ENCODE data around the gene PADI2. TPM values are rescaled to one million over a fixed set of nuclear protein-coding genes. Genes with fewer than 3 reads are reported as not detected.

The PADI2 gene
- total RNA-seq, 1 experiment from 2014 or later: 3.0 TPM

DNA sequence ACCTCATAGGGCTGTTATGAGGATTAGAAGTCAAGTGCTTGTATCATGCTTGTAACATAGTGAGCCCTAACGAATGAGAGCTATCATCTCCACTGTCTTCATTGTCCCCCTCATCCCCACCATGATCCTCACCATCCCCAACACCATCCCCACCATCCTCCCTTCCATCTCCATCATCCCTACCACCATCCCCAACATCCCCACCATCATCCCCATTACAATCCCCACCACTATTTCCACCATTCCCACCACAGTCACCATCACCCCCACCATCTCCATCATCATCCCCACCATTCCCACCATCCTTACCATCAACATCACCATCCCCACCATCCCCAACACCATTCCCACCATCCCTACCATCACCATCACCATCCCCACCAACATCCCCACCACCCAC is 46.6 kb upstream of the PADI2 start:
- H3K14ac ChIP-seq (ENCODE audit: insufficient read depth, low read length): no peak overlapping the region
- H3K79me1 ChIP-seq (ENCODE audit: insufficient read depth, low read depth, low read length, poor library complexity, severe bottlenecking): no peaks in the 10 kb centered on the region
- no peak overlapping the region for H2BK15ac ChIP-seq (ENCODE audit: low read depth, low read length)
- no peaks in the 10 kb centered on the region; a peak in 1 of 7 replicates for H3K36me3 Mint-ChIP-seq (ENCODE audit: insufficient read depth in 1 of 3, low read depth in 3 of 3)
- no peak overlapping the region for H4K8ac ChIP-seq (replicated peaks; ENCODE audit: insufficient read length, low read depth, low read length)
- peaks cover 13 to 17% of the 10 kb centered on the region in 2 experiments for H3K4me1 Mint-ChIP-seq
- no peak overlapping the region for H3T11ph ChIP-seq (ENCODE audit: low read length)
- H3K23me2 ChIP-seq (ENCODE audit: insufficient read length, low read depth, low read length, poor library complexity, severe bottlenecking): no peaks in the 10 kb centered on the region
- no peak overlapping the region for H3K27ac Mint-ChIP-seq
- H3K4ac ChIP-seq (ENCODE audit: low read depth, low read length): no peak overlapping the region
- H2BK20ac ChIP-seq (ENCODE audit: low read depth, low read length, poor library complexity, severe bottlenecking): no peak overlapping the region
- no peak overlapping the region for H3K9ac ChIP-seq (ENCODE audit: extremely low read depth, insufficient read length, low read length)
- no peak overlapping the region for H2BK120ac ChIP-seq (ENCODE audit: low read depth, low read length, poor library complexity, severe bottlenecking)
- no peak overlapping the region for H2AFZ ChIP-seq (ENCODE audit: low read length)
- no CpG with 5 or more reads among the region's 1 CpG for WGBS (ENCODE audit: extremely low coverage, insufficient read length, low lambda C conversion rate)
- no peak overlapping the region for H3K4me3 Mint-ChIP-seq
- no peak overlapping the region for H4K91ac ChIP-seq (ENCODE audit: insufficient read length, low read depth, low read length)
- no peaks in the 10 kb centered on the region for H3K27me3 ChIP-seq (ENCODE audit: insufficient read depth, low read length)
- H3K23ac ChIP-seq (ENCODE audit: insufficient read length, low read depth, low read length): no peak overlapping the region
- no peak for DNase-seq
- no peak overlapping the region for H2AK5ac ChIP-seq (ENCODE audit: insufficient read length, low read length)
- no peak overlapping the region for H2BK5ac ChIP-seq (ENCODE audit: insufficient read length, low read length)
- H2BK12ac ChIP-seq (ENCODE audit: insufficient read length, low read depth, low read length): no peak overlapping the region
- no peak overlapping the region for H3K18ac ChIP-seq (ENCODE audit: insufficient read length, low read depth, low read length)
- H3K9me3 ChIP-seq (ENCODE audit: control insufficient read depth, low read depth, low read length): no peaks in the 10 kb centered on the region
- no peak overlapping the region for H3K4me2 ChIP-seq (ENCODE audit: insufficient read depth, insufficient read length, low read length)
- no peaks in the 10 kb centered on the region for H4K20me1 ChIP-seq (ENCODE audit: control insufficient read depth, insufficient read depth, insufficient read length)
- H4K5ac ChIP-seq (ENCODE audit: insufficient read length, low read depth, low read length): no peak overlapping the region
- no peaks in the 10 kb centered on the region for H3K79me2 ChIP-seq (ENCODE audit: insufficient read depth, low read length)
- H3K4me1 ChIP-seq (ENCODE audit: insufficient read depth, low read length): 0 out of 2 replicates have a peak, but pooled peaks cover 4% of the 10 kb centered on the region
- peaks cover 19% of the 10 kb centered on the region for H3K27me3 Mint-ChIP-seq (ENCODE audit: low read depth)
- H3K27ac ChIP-seq (ENCODE audit: insufficient read length, low read depth, low read length): no peak overlapping the region
- TF ChIP-seq, protein P1, sequence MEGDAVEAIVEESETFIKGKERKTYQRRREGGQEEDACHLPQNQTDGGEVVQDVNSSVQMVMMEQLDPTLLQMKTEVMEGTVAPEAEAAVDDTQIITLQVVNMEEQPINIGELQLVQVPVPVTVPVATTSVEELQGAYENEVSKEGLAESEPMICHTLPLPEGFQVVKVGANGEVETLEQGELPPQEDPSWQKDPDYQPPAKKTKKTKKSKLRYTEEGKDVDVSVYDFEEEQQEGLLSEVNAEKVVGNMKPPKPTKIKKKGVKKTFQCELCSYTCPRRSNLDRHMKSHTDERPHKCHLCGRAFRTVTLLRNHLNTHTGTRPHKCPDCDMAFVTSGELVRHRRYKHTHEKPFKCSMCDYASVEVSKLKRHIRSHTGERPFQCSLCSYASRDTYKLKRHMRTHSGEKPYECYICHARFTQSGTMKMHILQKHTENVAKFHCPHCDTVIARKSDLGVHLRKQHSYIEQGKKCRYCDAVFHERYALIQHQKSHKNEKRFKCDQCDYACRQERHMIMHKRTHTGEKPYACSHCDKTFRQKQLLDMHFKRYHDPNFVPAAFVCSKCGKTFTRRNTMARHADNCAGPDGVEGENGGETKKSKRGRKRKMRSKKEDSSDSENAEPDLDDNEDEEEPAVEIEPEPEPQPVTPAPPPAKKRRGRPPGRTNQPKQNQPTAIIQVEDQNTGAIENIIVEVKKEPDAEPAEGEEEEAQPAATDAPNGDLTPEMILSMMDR (conservative IDR thresholded peaks at IDR 0.05): no peak
- no peaks in the 10 kb centered on the region; a peak in 1 of 5 replicates for H3K9me3 Mint-ChIP-seq
- H3K56ac ChIP-seq (ENCODE audit: insufficient read length, low read depth, low read length): no peak overlapping the region
